Lung (tissue), 12 donors: ENCODE measurements around the gene RPLP1. TPM values are rescaled to one million over a fixed set of nuclear protein-coding genes. Genes with fewer than 3 reads are reported as not detected.

ENCODE experiments used
- ATAC-seq: fragments of 200-7000 bp; cut with Tn5 transposase; one replicate; pipeline ENCODE4 v1.9.1; 2020; ENCODE audit warnings: moderate number of reproducible peaks; ENCODE audit not compliant: insufficient read depth, low FRiP score
- DNase-seq, 3 donors: peaks; one replicate each; pipeline ENCODE4 v3.0.0-alpha.2; 2013 to 2017
- H3K27ac ChIP-seq, 2 donors: one replicate each; pipeline ENCODE4 v1.5.1; 2013; ENCODE audit warnings: mild to moderate bottlenecking in 2 of 2, moderate library complexity in 2 of 2, control low read depth in 1 of 2, inconsistent platforms in 1 of 2, low read depth in 1 of 2, low read length in 1 of 2
- H3K27me3 ChIP-seq, 3 donors: one replicate each; pipeline ENCODE4 v1.5.1; 2013; ENCODE audit warnings: low read length in 2 of 3; ENCODE audit not compliant: control insufficient read depth in 3 of 3, insufficient read depth in 3 of 3
- H3K36me3 ChIP-seq, 4 donors: one replicate each; pipeline ENCODE4 v1.5.1; 2013; ENCODE audit warnings: low read length in 4 of 4, mild to moderate bottlenecking in 1 of 4, moderate library complexity in 1 of 4; ENCODE audit not compliant: control insufficient read depth in 4 of 4, insufficient read depth in 4 of 4
- H3K4me1 ChIP-seq, 5 donors: one replicate each; pipeline ENCODE4 v1.5.1; 2013; ENCODE audit warnings: low read length in 5 of 5, mild to moderate bottlenecking in 2 of 5, moderate library complexity in 1 of 5; ENCODE audit not compliant: control insufficient read depth in 5 of 5, insufficient read depth in 5 of 5
- H3K4me3 ChIP-seq: one replicate; pipeline ENCODE4 v1.5.1; 2013; ENCODE audit warnings: mild to moderate bottlenecking, control low read depth, moderate library complexity
- H3K9ac ChIP-seq, 2 donors: one replicate each; pipeline ENCODE4 v1.5.1; 2013; ENCODE audit warnings: low read length in 2 of 2, control low read depth in 1 of 2; ENCODE audit not compliant: insufficient read depth in 1 of 2
- H3K9me3 ChIP-seq, 4 donors: one replicate each; pipeline ENCODE4 v1.5.1; 2013; ENCODE audit warnings: low read length in 3 of 4, mild to moderate bottlenecking in 1 of 4, moderate library complexity in 1 of 4; ENCODE audit not compliant: control insufficient read depth in 4 of 4, insufficient read depth in 3 of 4
- CTCF ChIP-seq: IDR thresholded peaks from 2 replicates; pipeline ENCODE4 v1.5.1; 2012; ENCODE audit warnings: mild to moderate bottlenecking; ENCODE audit errors: control extremely low read depth, extremely low read depth
- WGBS, 2 donors: extraction: QIAGEN DNeasy Blood & Tissue Kit; methylation state at CpG; one replicate each; pipeline ENCODE4 v1.1.7; 2013; 5-methylcytosine and 5-hydroxymethylcytosine counted together
- polyA plus RNA-seq, 2 donors: library from polyadenylated mRNA; stranded (reverse); fragments of 200-250 nt; gene quantifications; one replicate each; pipeline ENCODE4 v1.2.1, GENCODE V29; 2013
- total RNA-seq, 2 donors: library from RNA; depleted of rRNA in 1 of 2; stranded (reverse); fragments of >200 nt in 1 of 2; gene quantifications; one replicate each; pipeline ENCODE4 v1.2.1, GENCODE V29; 2014 to 2021
- donor health status: control.
- donor health status: control.
- donor health status: Bipolar disorder and iron deficiency.
- donor health status: healthy.
- donor health status: DM: yes; HTN: yes; CAD: no.

Gene RPLP1
- total and polyA plus RNA-seq, 4 donors, result 201 to 2,405 (median 1,545) TPM

DNA sequence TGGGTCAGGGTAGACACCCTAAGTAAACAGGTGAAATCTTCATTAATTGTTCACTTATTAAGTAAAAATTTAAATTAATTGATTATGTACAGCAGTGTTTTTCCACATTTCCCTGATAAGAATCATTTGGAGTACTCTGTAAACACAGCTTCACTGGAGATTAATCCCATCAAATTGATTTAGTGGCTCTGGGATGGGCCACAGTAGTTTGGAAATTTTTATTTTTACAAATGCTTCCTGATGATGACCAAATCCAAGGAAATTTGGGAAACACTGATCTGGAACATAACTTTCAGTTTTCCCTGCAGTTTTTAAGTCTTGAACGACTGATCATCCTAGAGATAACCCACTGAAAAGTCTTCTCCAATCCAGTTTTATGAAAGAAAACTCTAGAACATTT lies 18.8 kb upstream of the RPLP1 start:
- no peak for TF ChIP-seq CTCF
- H3K9ac ChIP-seq, result no peak overlapping the region
- 95% methylated on average over 1 of the region's 1 CpG for WGBS, 2 donors
- no peaks in the 10 kb centered on the region for H3K27me3 ChIP-seq
- ATAC-seq (no peak), DNase-seq (no peak)
- H3K36me3 ChIP-seq, result peaks cover 0 to 16% (median 1%) of the 10 kb centered on the region in 4 donors
- H3K27ac ChIP-seq, result no peak overlapping the region
- H3K4me3 ChIP-seq, result no peak overlapping the region
- H3K4me1 ChIP-seq, result no peaks in the 10 kb centered on the region
- H3K9me3 ChIP-seq, result no peaks in the 10 kb centered on the region

GRCh38 chr15:69434238-69434637 lies 18.4 kb upstream of the RPLP1 start:
- WGBS, 2 donors, result 93 to 95% methylated on average over 5 of the region's 5 CpGs
- TF ChIP-seq CTCF, result no peak
- no peaks in the 10 kb centered on the region for H3K4me1 ChIP-seq
- H3K36me3 ChIP-seq, result peaks cover 0 to 13% (median 0%) of the 10 kb centered on the region in 4 donors
- H3K9ac ChIP-seq, result no peak overlapping the region
- no peak for DNase-seq
- ATAC-seq, result no peak
- H3K4me3 ChIP-seq, result no peak overlapping the region
- no peaks in the 10 kb centered on the region for H3K9me3 ChIP-seq
- H3K27ac ChIP-seq, result no peak overlapping the region
- H3K27me3 ChIP-seq, result no peaks in the 10 kb centered on the region

GRCh38 chr15:69434679-69435078 lies 17.9 kb upstream of the RPLP1 start:
- Histone ChIP-seq H3K36me3 (peaks cover 0 to 14% (median 0%) of the 10 kb centered on the region in 4 donors), H3K27me3 (no peaks in the 10 kb centered on the region), H3K27ac (no peak overlapping the region), H3K9me3 (no peaks in the 10 kb centered on the region), H3K9ac (no peak overlapping the region), H3K4me3 (no peak overlapping the region), H3K4me1 (no peaks in the 10 kb centered on the region)
- DNase-seq (no peak), ATAC-seq (no peak)
- no peak for TF ChIP-seq CTCF
- WGBS, 2 donors, result 97 to 98% methylated on average over 18 of the region's 18 CpGs

- H3K27me3 ChIP-seq, result no peaks in the 10 kb centered on the region
- H3K4me3 ChIP-seq, result no peak overlapping the region
- H3K9ac ChIP-seq, result no peak overlapping the region
- DNase-seq, result no peak
- H3K4me1 ChIP-seq, result no peaks in the 10 kb centered on the region
- no peak for ATAC-seq
- no peaks in the 10 kb centered on the region for H3K9me3 ChIP-seq
- peaks cover 0 to 19% (median 4%) of the 10 kb centered on the region in 4 donors for H3K36me3 ChIP-seq
- no peak for TF ChIP-seq CTCF
- no peak overlapping the region for H3K27ac ChIP-seq
- 65 to 88% methylated on average over 4 of the region's 4 CpGs for WGBS, 2 donors
Measured at GRCh38 chr15:69435985-69436384, 16.6 kb upstream of the RPLP1 start.
